Transverse colon (tissue), 4 donors: ENCODE results near the gene RNF212. TPM values are rescaled to one million over a fixed set of nuclear protein-coding genes. Genes with fewer than 3 reads are reported as not detected.

Source experiments
- DNase-seq: peaks from one replicate; pipeline ENCODE4 v3.0.0-alpha.2; 2019
- H3K27ac ChIP-seq, 4 donors: fragments of 200-600 bp; sonication (generic); 2 replicates each; pipeline ENCODE4 v1.5.1; 2016 to 2018; ENCODE audit warnings: inconsistent platforms in 4 of 4
- H3K27me3 ChIP-seq: fragments of 200-600 bp; sonication (generic); 2 replicates; pipeline ENCODE4 v1.5.1; 2017; ENCODE audit warnings: inconsistent platforms
- H3K36me3 ChIP-seq, 4 donors: fragments of 200-600 bp; sonication (generic); 2 replicates each; pipeline ENCODE4 v1.5.1; 2017 to 2019; ENCODE audit warnings: inconsistent platforms in 4 of 4
- H3K4me1 ChIP-seq, 4 donors: fragments of 200-600 bp; sonication (generic); 2 replicates each; pipeline ENCODE4 v1.5.1; 2017 to 2020; ENCODE audit warnings: inconsistent platforms in 4 of 4
- H3K4me3 ChIP-seq, 4 donors: fragments of 200-600 bp; sonication (generic); 1 replicate in 1 of 4; 2 replicates in 3 of 4; pipeline versions ENCODE4 v1.5.1 to v1.6.1; 2017 to 2019; ENCODE audit warnings: inconsistent platforms in 4 of 4
- H3K9me3 ChIP-seq, 2 donors: fragments of 200-600 bp; sonication (generic); 2 replicates each; pipeline ENCODE4 v1.5.1; 2017 to 2019; ENCODE audit warnings: inconsistent platforms in 2 of 2
- EP300 ChIP-seq: sonication (generic); formaldehyde crosslinking; IDR thresholded peaks from one replicate; pipeline ENCODE4 v1.6.1; 2017; ENCODE audit warnings: antibody characterized with exemption, low read depth
- POLR2A ChIP-seq: fragments of 450-650 bp; IDR thresholded peaks from one replicate; pipeline ENCODE4 v1.6.1; 2016; ENCODE audit warnings: antibody characterized with exemption, mild to moderate bottlenecking, moderate library complexity
- POLR2AphosphoS5 ChIP-seq, 3 donors: sonication (generic); formaldehyde crosslinking; IDR thresholded peaks; one replicate each; pipeline ENCODE4 v1.6.1; 2016; ENCODE audit warnings: antibody characterized with exemption in 3 of 3
- WGBS, 2 donors: methylation state at CpG; one replicate each; pipeline ENCODE4 v1.1.5; 2018; ENCODE audit warnings: low coverage in 1 of 2; 5-methylcytosine and 5-hydroxymethylcytosine counted together
- in situ Hi-C, 4 donors: fragments of 200-750 bp; cut with MboI; loops; one replicate each; pipeline versions ENCODE4 v1.15.0 to v1.15.1; 2017; ENCODE audit warnings: low sequenced_read_pairs in 3 of 4, low pct_ligation_motif_present in 1 of 4, low pct_unique_long_range_greater_than_20kb in 1 of 4
- intact Hi-C: fragments of 100-400 bp; cut with DNase I; formaldehyde crosslinking; loops from one replicate; pipeline ENCODE4 v1.15.1; 2023; ENCODE audit warnings: low total_unique reads
- total RNA-seq, 4 donors: library from RNA; depleted of rRNA; stranded (reverse); fragments of >200 nt; gene quantifications; one replicate each; pipeline ENCODE4 v1.1.0, GENCODE V29; 2016
- TF ChIP-seq, protein P1 (sequence below), 5 experiments: fragments of 200-600 bp in 3 of 5; fragments of 450-650 bp in 2 of 5; sonication (generic) in 3 of 5; IDR thresholded peaks; 1 replicate in 2 of 5; 2 replicates in 3 of 5; pipeline ENCODE4 v1.5.1; 2016 to 2017; ENCODE audit warnings: antibody characterized with exemption in 5 of 5, inconsistent platforms in 3 of 5, mild to moderate bottlenecking in 2 of 5, moderate library complexity in 1 of 5

The RNF212 gene
- total RNA-seq, 4 donors from 2014 or later, result 2.5 to 9.1 TPM; not detected in 2

DNA sequence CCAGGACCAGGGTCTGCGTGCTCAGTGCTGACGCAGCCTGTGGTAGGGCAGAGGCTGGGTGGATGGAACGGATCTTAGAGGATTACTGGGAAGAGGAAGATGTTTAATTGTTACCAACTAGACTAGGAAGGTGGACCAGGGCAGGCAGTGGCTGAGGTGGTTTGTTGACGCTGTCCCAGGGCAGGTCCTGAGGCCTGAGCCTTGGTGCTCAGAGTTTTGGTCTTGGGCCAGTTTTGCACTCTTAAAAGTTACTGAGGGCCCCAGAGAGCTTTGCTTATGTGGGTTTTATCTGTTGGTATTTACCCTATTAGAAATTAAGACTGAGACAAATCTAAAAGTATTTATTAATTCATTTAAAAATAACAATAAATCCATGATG, 20.4 kb downstream of the RNF212 start:
- intact Hi-C loops (no loop called here), in situ Hi-C loops (no loop called here)
- 83 to 87% methylated on average over 1 to 4 of the region's 4 CpGs for WGBS, 2 donors

DNA sequence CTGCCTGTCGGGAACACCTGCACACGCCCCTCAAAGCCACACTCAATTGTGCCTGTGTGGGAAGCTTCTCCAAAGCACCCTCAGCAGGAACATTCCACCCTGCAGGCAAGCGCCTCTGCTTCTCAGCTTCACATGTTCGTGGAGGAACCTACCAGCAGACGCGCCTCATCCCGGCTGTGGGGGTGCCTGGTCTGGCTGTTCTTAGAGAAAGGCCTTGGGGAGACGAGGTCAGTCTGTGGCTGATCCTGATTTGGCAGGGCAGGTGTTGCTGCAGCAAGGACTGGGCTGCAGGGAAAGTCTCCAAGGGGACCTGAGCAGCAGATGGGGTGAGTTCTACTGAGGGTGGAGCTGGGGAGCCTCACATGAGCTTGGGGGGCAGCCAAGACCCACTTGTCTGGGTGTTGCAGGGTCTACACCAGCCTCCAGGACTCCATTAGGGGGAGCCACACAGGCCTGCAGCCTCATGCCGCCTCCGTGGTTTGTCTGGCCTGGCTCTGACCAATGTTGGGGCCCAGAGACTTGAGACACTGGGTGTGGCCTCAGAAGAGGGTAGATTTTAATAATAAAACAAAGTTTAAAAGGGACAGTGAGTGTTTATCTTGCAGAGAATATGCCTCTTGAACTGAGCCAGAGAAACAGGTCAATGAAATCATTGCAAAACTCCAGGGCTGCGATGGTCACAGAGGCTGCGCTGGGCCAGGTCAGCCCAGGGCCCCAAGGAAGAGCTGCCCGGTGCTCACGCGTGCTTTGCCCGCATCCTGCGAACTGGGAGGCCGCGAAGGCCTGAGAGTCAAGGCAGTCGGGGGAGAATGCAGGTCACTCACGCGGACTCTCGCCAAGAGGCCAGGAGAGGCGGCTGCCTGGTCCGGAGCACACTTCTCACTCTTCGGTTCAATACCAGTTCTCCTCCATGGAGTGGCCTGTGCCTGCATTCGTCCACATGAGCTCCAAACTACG, 21.1 kb downstream of the RNF212 start:
- no peak overlapping the region for H3K4me3 ChIP-seq
- in situ Hi-C loops, result no loop called here
- H3K27ac ChIP-seq, result no peak overlapping the region
- H3K9me3 ChIP-seq, result peaks cover 0 to 3% of the 10 kb centered on the region in 2 donors
- H3K4me1 ChIP-seq, result no peaks in the 10 kb centered on the region
- 82 to 89% methylated on average over 2 to 28 of the region's 28 CpGs for WGBS, 2 donors
- no peaks in the 10 kb centered on the region for H3K27me3 ChIP-seq
- no peak for DNase-seq
- H3K36me3 ChIP-seq, result no peaks in the 10 kb centered on the region
- TF ChIP-seq EP300 (no peak), POLR2A (no peak), POLR2AphosphoS5 (IDR thresholded peaks at IDR 0.05) (no peak)
- TF ChIP-seq, protein P1, sequence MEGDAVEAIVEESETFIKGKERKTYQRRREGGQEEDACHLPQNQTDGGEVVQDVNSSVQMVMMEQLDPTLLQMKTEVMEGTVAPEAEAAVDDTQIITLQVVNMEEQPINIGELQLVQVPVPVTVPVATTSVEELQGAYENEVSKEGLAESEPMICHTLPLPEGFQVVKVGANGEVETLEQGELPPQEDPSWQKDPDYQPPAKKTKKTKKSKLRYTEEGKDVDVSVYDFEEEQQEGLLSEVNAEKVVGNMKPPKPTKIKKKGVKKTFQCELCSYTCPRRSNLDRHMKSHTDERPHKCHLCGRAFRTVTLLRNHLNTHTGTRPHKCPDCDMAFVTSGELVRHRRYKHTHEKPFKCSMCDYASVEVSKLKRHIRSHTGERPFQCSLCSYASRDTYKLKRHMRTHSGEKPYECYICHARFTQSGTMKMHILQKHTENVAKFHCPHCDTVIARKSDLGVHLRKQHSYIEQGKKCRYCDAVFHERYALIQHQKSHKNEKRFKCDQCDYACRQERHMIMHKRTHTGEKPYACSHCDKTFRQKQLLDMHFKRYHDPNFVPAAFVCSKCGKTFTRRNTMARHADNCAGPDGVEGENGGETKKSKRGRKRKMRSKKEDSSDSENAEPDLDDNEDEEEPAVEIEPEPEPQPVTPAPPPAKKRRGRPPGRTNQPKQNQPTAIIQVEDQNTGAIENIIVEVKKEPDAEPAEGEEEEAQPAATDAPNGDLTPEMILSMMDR (IDR thresholded peaks at IDR 0.05), result no peak
- intact Hi-C loops, result no loop called here

More for the DNA sequence above, 20.4 kb downstream of the RNF212 start:
- Histone ChIP-seq H3K27me3 (no peaks in the 10 kb centered on the region), H3K36me3 (no peaks in the 10 kb centered on the region), H3K4me1 (no peaks in the 10 kb centered on the region), H3K9me3 (peaks cover 0 to 3% of the 10 kb centered on the region in 2 donors), H3K27ac (no peak overlapping the region), H3K4me3 (no peak overlapping the region)
- DNase-seq, result no peak
- TF ChIP-seq POLR2A (no peak), POLR2AphosphoS5 (IDR thresholded peaks at IDR 0.05) (no peak), EP300 (no peak)
- TF ChIP-seq, protein P1 (IDR thresholded peaks at IDR 0.05), result no peak

DNA sequence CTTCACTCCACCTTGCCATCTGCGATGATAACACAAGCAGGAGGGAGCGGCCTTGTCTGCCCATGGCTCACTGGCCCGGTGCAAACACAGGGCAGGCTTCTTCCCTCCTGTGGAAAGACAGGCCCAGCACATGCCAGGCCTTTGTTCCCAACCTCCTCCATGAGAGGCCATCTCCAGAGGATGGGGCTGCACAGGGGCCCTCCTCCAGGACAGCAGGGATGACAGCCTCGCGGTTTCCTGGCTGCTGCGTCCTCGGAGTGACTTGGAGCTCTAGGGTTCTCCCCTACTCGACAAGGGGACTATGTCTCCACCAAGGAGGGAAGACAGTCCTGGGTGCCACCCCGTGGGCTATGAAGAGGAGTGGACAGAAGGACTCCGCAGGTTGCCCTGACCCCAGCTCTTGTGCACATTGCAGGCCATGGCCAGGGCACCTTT, 21.8 kb downstream of the RNF212 start:
- Histone ChIP-seq H3K4me3 (no peak overlapping the region), H3K4me1 (no peaks in the 10 kb centered on the region), H3K27ac (no peak overlapping the region), H3K27me3 (no peaks in the 10 kb centered on the region), H3K36me3 (no peaks in the 10 kb centered on the region), H3K9me3 (peaks cover 0 to 3% of the 10 kb centered on the region in 2 donors)
- TF ChIP-seq POLR2AphosphoS5 (IDR thresholded peaks at IDR 0.05) (no peak), POLR2A (no peak), EP300 (no peak)
- TF ChIP-seq, protein P1 (IDR thresholded peaks at IDR 0.05), result no peak
- no peak for DNase-seq
- WGBS, 2 donors, result 91% methylated on average over 10 of the region's 10 CpGs; no CpG with 5 or more reads in 1 of the 2 donors
- in situ Hi-C loops (no loop called here), intact Hi-C loops (no loop called here)

DNA sequence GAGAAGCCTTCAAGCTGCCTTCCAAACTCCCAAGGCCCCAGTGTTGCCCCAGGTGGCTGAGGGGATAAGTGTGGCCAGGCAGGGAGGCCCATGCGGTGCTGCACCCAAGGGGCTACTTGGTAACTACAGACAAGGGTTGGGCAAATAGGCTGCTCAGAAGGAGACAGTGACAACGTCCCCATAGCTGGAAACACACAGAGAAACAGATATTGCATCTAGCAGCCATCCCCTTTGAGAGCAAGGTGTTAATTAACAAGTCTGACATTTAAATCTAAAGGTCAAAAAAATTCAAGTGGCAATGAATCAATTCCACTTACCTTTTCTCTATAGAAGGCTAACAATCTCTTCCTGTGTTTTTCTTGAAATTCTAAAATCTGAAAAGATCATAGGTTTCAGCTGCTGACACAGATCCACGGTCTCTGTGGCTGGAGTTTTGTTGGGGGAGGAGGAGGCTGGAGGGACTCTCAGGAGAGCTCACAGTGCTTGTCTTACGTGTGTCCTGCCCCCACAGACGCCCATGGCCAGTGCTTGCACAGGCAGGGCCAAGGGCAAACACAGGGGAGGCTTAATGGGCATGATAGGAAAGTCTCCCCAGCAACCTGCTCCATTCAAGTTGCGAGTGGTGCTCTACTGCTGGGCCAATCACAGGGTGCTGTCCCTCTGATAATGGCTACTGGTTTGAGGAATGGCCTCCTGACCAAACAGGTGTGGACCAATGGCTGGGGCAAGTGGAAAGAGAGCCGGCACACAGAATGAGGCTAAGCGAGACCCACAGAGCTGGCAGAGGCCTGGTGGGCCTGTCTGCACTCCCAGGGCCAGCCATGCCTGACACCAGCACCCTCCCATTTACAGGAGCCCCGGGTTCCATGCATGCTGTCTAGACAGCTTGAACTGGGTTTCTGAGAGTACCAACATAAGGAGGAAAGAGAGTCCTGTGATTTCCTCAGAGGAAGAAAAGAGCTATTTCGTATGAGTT, 22.6 kb downstream of the RNF212 start:
- TF ChIP-seq, protein P1 (IDR thresholded peaks at IDR 0.05), result no peak
- TF ChIP-seq POLR2AphosphoS5 (IDR thresholded peaks at IDR 0.05) (no peak), POLR2A (no peak)
- DNase-seq, result no peak
- in situ Hi-C loops, result no loop called here

More for the DNA sequence above, 22.6 kb downstream of the RNF212 start:
- 69 to 89% methylated on average over 2 to 9 of the region's 10 CpGs for WGBS, 2 donors
- H3K27me3 ChIP-seq, result no peaks in the 10 kb centered on the region
- H3K4me3 ChIP-seq, result no peak overlapping the region
- H3K36me3 ChIP-seq, result no peaks in the 10 kb centered on the region
- intact Hi-C loops, result no loop called here
- no peaks in the 10 kb centered on the region for H3K4me1 ChIP-seq
- peaks cover 0 to 3% of the 10 kb centered on the region in 2 donors for H3K9me3 ChIP-seq
- no peak overlapping the region for H3K27ac ChIP-seq
